Loucy (cell line): ENCODE data around the gene DOK1.

Source experiments
- EZH2phosphoT487 ChIP-seq: fragments of 200-600 bp; IDR thresholded peaks from 2 replicates; pipeline ENCODE4 v1.6.1; 2018; ENCODE audit warnings: antibody characterized with exemption, mild to moderate bottlenecking, moderate library complexity, borderline replicate concordance
- TF ChIP-seq, protein P1 (sequence below): fragments of 200-600 bp; sonication (generic); conservative IDR thresholded peaks from 2 replicates; pipeline ENCODE4 v1.5.1; 2014; ENCODE audit warnings: mild to moderate bottlenecking, antibody characterized with exemption, low read length

DNA sequence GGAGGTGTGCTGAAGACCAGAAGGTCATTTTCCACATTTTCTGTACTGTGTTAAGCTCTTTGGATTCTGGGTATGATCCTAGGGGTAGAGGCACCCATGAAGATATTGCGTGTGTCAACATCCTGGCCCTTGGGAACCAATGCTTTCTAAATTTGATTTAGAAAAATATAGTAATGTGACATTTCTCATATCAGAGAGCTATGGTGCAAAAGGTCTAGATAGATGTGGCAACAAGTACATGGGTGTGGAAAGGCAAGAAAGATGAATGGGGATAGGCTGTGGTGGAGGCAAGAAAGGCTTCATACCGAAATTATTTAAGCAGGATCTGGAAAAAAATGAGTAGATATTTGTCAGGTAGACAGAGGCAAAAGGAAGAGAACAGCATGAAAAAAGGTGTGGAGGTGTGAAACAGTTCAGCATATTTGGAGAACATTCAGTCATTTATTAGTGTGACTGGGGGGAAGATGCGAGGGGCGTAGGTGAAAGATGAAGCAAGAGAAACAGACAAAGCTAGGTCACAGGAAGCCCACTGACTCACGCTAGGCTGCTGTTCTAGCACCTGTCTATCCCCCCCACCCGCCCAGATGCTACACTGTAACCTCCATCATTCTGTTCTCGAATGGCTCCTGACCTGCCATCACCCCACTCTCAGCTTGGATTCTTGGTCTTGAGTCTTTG lies 11.7 kb downstream of the DOK1 start:
- TF ChIP-seq, protein P1, sequence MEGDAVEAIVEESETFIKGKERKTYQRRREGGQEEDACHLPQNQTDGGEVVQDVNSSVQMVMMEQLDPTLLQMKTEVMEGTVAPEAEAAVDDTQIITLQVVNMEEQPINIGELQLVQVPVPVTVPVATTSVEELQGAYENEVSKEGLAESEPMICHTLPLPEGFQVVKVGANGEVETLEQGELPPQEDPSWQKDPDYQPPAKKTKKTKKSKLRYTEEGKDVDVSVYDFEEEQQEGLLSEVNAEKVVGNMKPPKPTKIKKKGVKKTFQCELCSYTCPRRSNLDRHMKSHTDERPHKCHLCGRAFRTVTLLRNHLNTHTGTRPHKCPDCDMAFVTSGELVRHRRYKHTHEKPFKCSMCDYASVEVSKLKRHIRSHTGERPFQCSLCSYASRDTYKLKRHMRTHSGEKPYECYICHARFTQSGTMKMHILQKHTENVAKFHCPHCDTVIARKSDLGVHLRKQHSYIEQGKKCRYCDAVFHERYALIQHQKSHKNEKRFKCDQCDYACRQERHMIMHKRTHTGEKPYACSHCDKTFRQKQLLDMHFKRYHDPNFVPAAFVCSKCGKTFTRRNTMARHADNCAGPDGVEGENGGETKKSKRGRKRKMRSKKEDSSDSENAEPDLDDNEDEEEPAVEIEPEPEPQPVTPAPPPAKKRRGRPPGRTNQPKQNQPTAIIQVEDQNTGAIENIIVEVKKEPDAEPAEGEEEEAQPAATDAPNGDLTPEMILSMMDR: no peak
- TF ChIP-seq EZH2phosphoT487: no peak
